ENCODE results near the gene ATP8A2.

DNA sequence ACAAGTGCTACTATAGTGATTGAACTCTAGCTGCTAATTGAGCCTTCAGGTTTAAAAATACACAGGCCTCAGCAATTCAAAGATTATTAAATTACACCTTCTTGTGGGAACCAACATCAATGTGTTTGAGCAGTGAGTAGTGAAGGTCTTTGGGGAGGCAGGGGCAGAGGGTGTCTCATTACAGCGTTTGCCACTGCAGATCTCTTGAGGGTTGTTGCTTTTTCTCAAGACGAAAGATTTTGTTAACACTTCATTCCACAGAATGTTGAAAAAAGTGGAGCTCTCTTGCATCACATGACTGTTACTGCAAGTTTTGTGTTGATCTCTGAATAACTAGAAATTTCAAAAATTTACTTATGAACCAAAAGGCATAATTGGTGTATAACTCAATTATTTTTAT, 253.6 kb downstream of the ATP8A2 start:
- TF ChIP-seq EZH2 (IDR thresholded peaks at IDR 0.05; ENCODE audit: low read depth, low read length, severe bottlenecking) (no peak), POLR2A (IDR thresholded peaks at IDR 0.05; ENCODE audit: control extremely low read depth in 1 of 2, low read depth in 2 of 2, low read length in 2 of 2) (no peak), JUND (IDR thresholded peaks at IDR 0.05; ENCODE audit: low read length) (no peak), YY1 (IDR thresholded peaks at IDR 0.05; ENCODE audit: low read depth, low read length) (no peak), EGR1 (IDR thresholded peaks at IDR 0.05; ENCODE audit: borderline replicate concordance, low read depth, low read length) (no peak)
- TF ChIP-seq, protein P1, sequence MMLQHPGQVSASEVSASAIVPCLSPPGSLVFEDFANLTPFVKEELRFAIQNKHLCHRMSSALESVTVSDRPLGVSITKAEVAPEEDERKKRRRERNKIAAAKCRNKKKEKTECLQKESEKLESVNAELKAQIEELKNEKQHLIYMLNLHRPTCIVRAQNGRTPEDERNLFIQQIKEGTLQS (IDR thresholded peaks at IDR 0.05; ENCODE audit: insufficient read depth, low read depth, low read length) = no peak
- TF ChIP-seq, protein P2, sequence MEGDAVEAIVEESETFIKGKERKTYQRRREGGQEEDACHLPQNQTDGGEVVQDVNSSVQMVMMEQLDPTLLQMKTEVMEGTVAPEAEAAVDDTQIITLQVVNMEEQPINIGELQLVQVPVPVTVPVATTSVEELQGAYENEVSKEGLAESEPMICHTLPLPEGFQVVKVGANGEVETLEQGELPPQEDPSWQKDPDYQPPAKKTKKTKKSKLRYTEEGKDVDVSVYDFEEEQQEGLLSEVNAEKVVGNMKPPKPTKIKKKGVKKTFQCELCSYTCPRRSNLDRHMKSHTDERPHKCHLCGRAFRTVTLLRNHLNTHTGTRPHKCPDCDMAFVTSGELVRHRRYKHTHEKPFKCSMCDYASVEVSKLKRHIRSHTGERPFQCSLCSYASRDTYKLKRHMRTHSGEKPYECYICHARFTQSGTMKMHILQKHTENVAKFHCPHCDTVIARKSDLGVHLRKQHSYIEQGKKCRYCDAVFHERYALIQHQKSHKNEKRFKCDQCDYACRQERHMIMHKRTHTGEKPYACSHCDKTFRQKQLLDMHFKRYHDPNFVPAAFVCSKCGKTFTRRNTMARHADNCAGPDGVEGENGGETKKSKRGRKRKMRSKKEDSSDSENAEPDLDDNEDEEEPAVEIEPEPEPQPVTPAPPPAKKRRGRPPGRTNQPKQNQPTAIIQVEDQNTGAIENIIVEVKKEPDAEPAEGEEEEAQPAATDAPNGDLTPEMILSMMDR (IDR thresholded peaks at IDR 0.05; ENCODE audit: control extremely low read depth in 1 of 3, insufficient read depth in 1 of 3, low read depth in 1 of 3, low read length in 3 of 3) = no peak

All from H1 (cell line).